Activated B cell treated with CpG ODN at 0.5 μM for 24 hours (primary cell): ENCODE data around the gene ATE1. TPM values are rescaled to one million over a fixed set of nuclear protein-coding genes. Genes with fewer than 3 reads are reported as not detected.

Experiments used
- ATAC-seq: fragments of 200-7000 bp; cut with Tn5 transposase; one replicate; pipeline ENCODE4 v1.10.0; 2021; ENCODE audit warnings: low read depth, mild to moderate bottlenecking, moderate library complexity
- CTCF ChIA-PET: fragments of 350-600 bp; sonication (Branson Sonifier 250); formaldehyde crosslinking; loops from one replicate; lab custom pipeline; 2021; ENCODE audit warnings: antibody characterized with exemption; lab: Charles Lee
- POLR2A ChIA-PET: fragments of 350-600 bp; sonication (Branson Sonifier 250); formaldehyde crosslinking; loops from one replicate; lab custom pipeline; 2021; ENCODE audit warnings: antibody characterized with exemption; lab: Charles Lee
- DNase-seq: peaks from one replicate; pipeline ENCODE4 v3.0.0; 2022
- H3K27ac Mint-ChIP-seq: one replicate; pipeline ENCODE4 v1.8.0; 2020; ENCODE audit warnings: mixed read lengths
- H3K27me3 Mint-ChIP-seq: one replicate; pipeline ENCODE4 v1.8.0; 2021; ENCODE audit warnings: mixed read lengths
- H3K36me3 Mint-ChIP-seq: one replicate; pipeline ENCODE4 v1.8.0; 2021; ENCODE audit warnings: low read depth, mixed read lengths
- H3K4me1 Mint-ChIP-seq: one replicate; pipeline ENCODE4 v1.8.0; 2021; ENCODE audit warnings: mixed read lengths
- H3K4me3 Mint-ChIP-seq: one replicate; pipeline ENCODE4 v1.8.0; 2020; ENCODE audit warnings: mild to moderate bottlenecking, mixed read lengths
- H3K9me3 Mint-ChIP-seq: one replicate; pipeline ENCODE4 v1.8.0; 2020; ENCODE audit warnings: mixed read lengths
- CTCF ChIP-seq: fragments of 200-600 bp; IDR thresholded peaks from one replicate; pipeline ENCODE4 v1.8.0; 2022; ENCODE audit warnings: antibody characterized with exemption, mild to moderate bottlenecking
- intact Hi-C: fragments of 100-400 bp; cut with micrococcal nuclease; formaldehyde crosslinking; loops from one replicate; pipeline ENCODE4 v1.15.1; 2024
- total RNA-seq: library from RNA; stranded (reverse); gene quantifications from 2 replicates; pipeline ENCODE4 v1.2.3, GENCODE V29; 2022

Gene ATE1
- total RNA-seq, 1 donor from 2014 or later = 31.0 TPM

GRCh38 chr10:121956111-121957061, 28.6 kb upstream of the ATE1 start:
- Mint-ChIP-seq H3K27me3 (no peaks in the 10 kb centered on the region), H3K4me1 (no peaks in the 10 kb centered on the region), H3K4me3 (no peak overlapping the region), H3K9me3 (no peaks in the 10 kb centered on the region), H3K27ac (no peak overlapping the region), H3K36me3 (peaks cover 54% of the 10 kb centered on the region)
- ChIA-PET CTCF (no interaction called here), POLR2A (no interaction called here)
- DNase-seq = no peak
- TF ChIP-seq CTCF = no peak
- no peak for ATAC-seq
- intact Hi-C loops = no loop called here

- no peaks in the 10 kb centered on the region for H3K27me3 Mint-ChIP-seq
- DNase-seq = no peak
- peaks cover 29% of the 10 kb centered on the region for H3K36me3 Mint-ChIP-seq
- intact Hi-C loops = no loop called here
- no peak overlapping the region for H3K27ac Mint-ChIP-seq
- no peak for TF ChIP-seq CTCF
- no peak overlapping the region for H3K4me3 Mint-ChIP-seq
- CTCF ChIA-PET = no interaction called here
- ATAC-seq = no peak
- no peaks in the 10 kb centered on the region for H3K9me3 Mint-ChIP-seq
- no peaks in the 10 kb centered on the region for H3K4me1 Mint-ChIP-seq
- POLR2A ChIA-PET = no interaction called here
Measured at GRCh38 chr10:121952226-121952625, 24.4 kb upstream of the ATE1 start.

- no peak for TF ChIP-seq CTCF
- CTCF ChIA-PET = no interaction called here
- Mint-ChIP-seq H3K27ac (peak overlapping the region; percentile 42), H3K36me3 (peaks cover 6% of the 10 kb centered on the region), H3K27me3 (no peaks in the 10 kb centered on the region), H3K4me1 (no peaks in the 10 kb centered on the region), H3K4me3 (no peak overlapping the region), H3K9me3 (no peaks in the 10 kb centered on the region)
- DNase-seq (no peak), ATAC-seq (no peak)
- POLR2A ChIA-PET = no interaction called here
- intact Hi-C loops = no loop called here
Measured at GRCh38 chr10:121949451-121949850, 21.6 kb upstream of the ATE1 start.

- DNase-seq = no peak
- Mint-ChIP-seq H3K36me3 (peaks cover 6% of the 10 kb centered on the region), H3K4me1 (no peaks in the 10 kb centered on the region), H3K4me3 (no peak overlapping the region), H3K27me3 (no peaks in the 10 kb centered on the region), H3K9me3 (no peaks in the 10 kb centered on the region), H3K27ac (no peak overlapping the region)
- ChIA-PET POLR2A (no interaction called here), CTCF (no interaction called here)
- intact Hi-C loops = no loop called here
- TF ChIP-seq CTCF = no peak
- ATAC-seq = no peak
Measured at GRCh38 chr10:121949049-121949448, 21.2 kb upstream of the ATE1 start.

GRCh38 chr10:121947343-121948330, 19.8 kb upstream of the ATE1 start:
- POLR2A ChIA-PET = no interaction called here

More at GRCh38 chr10:121947343-121948330, 19.8 kb upstream of the ATE1 start:
- ATAC-seq = no peak
- Mint-ChIP-seq H3K27ac (no peak overlapping the region), H3K27me3 (no peaks in the 10 kb centered on the region), H3K4me3 (no peak overlapping the region), H3K4me1 (no peaks in the 10 kb centered on the region), H3K36me3 (no peaks in the 10 kb centered on the region), H3K9me3 (no peaks in the 10 kb centered on the region)
- TF ChIP-seq CTCF = no peak
- CTCF ChIA-PET = no interaction called here
- no peak for DNase-seq
- intact Hi-C loops = no loop called here
